Neural crest cell (in vitro differentiated cells): ENCODE results near the gene GMDS. TPM values are rescaled to one million over a fixed set of nuclear protein-coding genes. Genes with fewer than 3 reads are reported as not detected.
A peak's percentile ranks its signal among the peaks of the same experiment; 100 is the strongest.

Experiments
- DNase-seq: peaks from one replicate; pipeline ENCODE4 v3.0.0; 2021; ENCODE audit warnings: low read depth, mixed read lengths, low spot score
- H3K27ac Mint-ChIP-seq: one replicate; pipeline ENCODE4 v1.8.0; 2021; ENCODE audit warnings: mild to moderate bottlenecking, mixed read lengths; ENCODE audit not compliant: unreplicated experiment
- H3K27me3 Mint-ChIP-seq: 2 replicates; pipeline ENCODE4 v1.8.0; 2021; ENCODE audit warnings: low read depth, mild to moderate bottlenecking, mixed read lengths
- H3K36me3 Mint-ChIP-seq: 2 replicates; pipeline ENCODE4 v1.8.0; 2021; ENCODE audit warnings: low read depth, mild to moderate bottlenecking, mixed read lengths
- H3K4me1 Mint-ChIP-seq: 2 replicates; pipeline ENCODE4 v1.8.0; 2021; ENCODE audit warnings: mixed read lengths
- H3K4me3 Mint-ChIP-seq: one replicate; pipeline ENCODE4 v1.8.0; 2021; ENCODE audit warnings: mild to moderate bottlenecking, mixed read lengths
- H3K9me3 Mint-ChIP-seq: 2 replicates; pipeline ENCODE4 v1.8.0; 2021; ENCODE audit warnings: mixed read lengths
- long read RNA-seq: library from polyadenylated mRNA; unstranded; transcript quantifications from one replicate; pipeline ENCODE4 v2.0.0, GENCODE V29; 2020
- total RNA-seq: library from RNA; stranded (reverse); gene quantifications from 2 replicates; pipeline ENCODE4 v1.2.1, GENCODE V29; 2021
- TF ChIP-seq, protein P1 (sequence below): fragments of 200-600 bp; sonication (generic); conservative IDR thresholded peaks from 2 replicates; pipeline ENCODE4 v1.5.0; 2021; ENCODE audit warnings: antibody characterized with exemption, mild to moderate bottlenecking

GMDS gene
- 13.2 and 16.1 TPM in 2 replicates for total RNA-seq
- long read RNA-seq, partial matches to known transcripts: 3 of 6 reads
- long read RNA-seq, other reads (novel, unspliced or antisense): 1 of 6 reads

DNA sequence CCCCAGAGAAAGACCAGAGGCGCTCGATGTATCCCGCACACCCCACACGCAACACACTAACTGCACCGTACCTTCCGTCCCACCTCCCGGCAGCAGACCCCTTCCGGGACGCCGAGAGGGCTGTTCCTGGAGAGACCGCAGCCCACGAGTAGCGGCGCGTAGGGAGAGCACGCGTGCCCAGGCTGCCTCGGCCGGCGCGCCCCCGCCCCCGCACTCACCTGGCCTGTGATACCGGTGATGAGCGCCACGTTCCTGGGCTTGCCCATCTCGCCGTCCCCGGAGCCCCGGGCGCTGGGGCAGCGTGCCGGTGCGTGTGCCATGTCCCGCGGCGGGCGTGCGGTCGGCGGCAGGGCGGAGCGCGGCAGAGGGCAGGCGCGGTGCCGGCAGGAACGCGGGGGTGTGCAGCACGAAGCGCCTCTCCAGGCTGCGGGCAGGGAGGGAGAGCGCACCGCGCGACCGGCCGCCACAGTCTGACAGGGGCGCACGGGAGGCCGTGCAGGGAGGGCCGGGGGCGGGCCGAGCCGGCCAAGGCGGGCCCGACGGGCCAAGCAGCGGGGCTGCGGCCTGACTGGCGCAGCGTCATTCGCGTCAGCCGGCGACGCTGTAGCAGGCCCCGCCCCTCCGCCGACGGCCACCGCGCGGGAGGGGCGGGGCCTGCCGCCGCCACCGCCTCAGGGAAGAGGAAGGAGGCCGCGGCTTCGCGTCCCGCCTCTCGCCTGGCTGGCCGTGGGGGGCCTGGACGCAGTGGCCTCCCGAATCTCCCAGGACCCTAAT, at the start of gene GMDS:
TSS of gene GMDS (minus strand) at position 503 of the 774 bp plus-strand sequence.
- no peaks in the 10 kb centered on the region for H3K9me3 Mint-ChIP-seq
- H3K4me1 Mint-ChIP-seq: peaks cover 20% of the 10 kb centered on the region
- peaks cover 10% of the 10 kb centered on the region for H3K27me3 Mint-ChIP-seq
- H3K27ac Mint-ChIP-seq: peak within 1 kb of the TSS; percentile 91
- DNase-seq: peak; percentile 70
- H3K4me3 Mint-ChIP-seq: peak within 1 kb of the TSS; percentile 94
- no peaks in the 10 kb centered on the region for H3K36me3 Mint-ChIP-seq
- TF ChIP-seq, protein P1, sequence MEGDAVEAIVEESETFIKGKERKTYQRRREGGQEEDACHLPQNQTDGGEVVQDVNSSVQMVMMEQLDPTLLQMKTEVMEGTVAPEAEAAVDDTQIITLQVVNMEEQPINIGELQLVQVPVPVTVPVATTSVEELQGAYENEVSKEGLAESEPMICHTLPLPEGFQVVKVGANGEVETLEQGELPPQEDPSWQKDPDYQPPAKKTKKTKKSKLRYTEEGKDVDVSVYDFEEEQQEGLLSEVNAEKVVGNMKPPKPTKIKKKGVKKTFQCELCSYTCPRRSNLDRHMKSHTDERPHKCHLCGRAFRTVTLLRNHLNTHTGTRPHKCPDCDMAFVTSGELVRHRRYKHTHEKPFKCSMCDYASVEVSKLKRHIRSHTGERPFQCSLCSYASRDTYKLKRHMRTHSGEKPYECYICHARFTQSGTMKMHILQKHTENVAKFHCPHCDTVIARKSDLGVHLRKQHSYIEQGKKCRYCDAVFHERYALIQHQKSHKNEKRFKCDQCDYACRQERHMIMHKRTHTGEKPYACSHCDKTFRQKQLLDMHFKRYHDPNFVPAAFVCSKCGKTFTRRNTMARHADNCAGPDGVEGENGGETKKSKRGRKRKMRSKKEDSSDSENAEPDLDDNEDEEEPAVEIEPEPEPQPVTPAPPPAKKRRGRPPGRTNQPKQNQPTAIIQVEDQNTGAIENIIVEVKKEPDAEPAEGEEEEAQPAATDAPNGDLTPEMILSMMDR: no peak

DNA sequence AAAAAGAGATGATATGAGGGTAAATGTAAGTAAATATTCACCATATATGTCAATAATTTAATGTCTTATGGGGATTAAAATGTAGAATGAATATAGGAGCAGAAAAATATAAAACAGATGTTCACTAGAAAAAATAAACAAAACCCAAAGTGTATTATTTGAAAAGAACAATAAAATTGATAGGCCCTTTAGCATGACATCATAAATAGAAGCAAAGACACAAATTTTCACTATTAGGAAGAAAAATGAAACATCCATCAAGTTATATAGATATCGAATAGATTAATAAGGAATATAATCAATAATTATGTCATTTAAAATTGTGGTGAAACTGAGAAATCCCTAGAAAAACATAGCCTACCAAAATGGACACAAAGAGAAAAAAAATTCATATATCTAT, 40.1 kb upstream of the GMDS start:
- Mint-ChIP-seq H3K4me3 (no peak overlapping the region), H3K27me3 (peaks cover 5% of the 10 kb centered on the region), H3K9me3 (peaks cover 25% of the 10 kb centered on the region), H3K36me3 (peaks cover 61% of the 10 kb centered on the region), H3K4me1 (no peaks in the 10 kb centered on the region), H3K27ac (no peak overlapping the region)
- TF ChIP-seq, protein P1: no peak
- DNase-seq: no peak

DNA sequence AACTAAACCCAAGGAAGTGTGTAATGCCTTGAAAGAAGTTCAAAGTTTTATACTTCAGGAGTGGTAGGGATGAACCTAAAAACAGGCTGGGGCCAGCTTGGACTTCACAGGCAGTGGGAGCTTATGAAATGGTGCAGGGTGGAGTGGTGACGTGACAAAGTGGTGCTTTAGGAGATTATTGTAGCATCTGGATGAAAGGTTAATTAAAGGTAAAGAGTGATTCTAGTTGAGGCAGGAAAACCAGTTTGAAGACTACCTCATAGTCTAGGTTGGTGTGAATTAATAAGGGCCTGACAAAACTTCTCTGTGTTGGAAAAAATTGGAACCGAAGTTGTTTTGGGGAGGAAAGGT, 30.5 kb upstream of the GMDS start:
- TF ChIP-seq, protein P1: no peak
- H3K36me3 Mint-ChIP-seq: peaks cover 49% of the 10 kb centered on the region
- H3K4me1 Mint-ChIP-seq: no peaks in the 10 kb centered on the region
- H3K4me3 Mint-ChIP-seq: no peak overlapping the region
- no peaks in the 10 kb centered on the region for H3K27me3 Mint-ChIP-seq
- no peak for DNase-seq
- H3K9me3 Mint-ChIP-seq: peaks cover 21% of the 10 kb centered on the region
- H3K27ac Mint-ChIP-seq: no peak overlapping the region

DNA sequence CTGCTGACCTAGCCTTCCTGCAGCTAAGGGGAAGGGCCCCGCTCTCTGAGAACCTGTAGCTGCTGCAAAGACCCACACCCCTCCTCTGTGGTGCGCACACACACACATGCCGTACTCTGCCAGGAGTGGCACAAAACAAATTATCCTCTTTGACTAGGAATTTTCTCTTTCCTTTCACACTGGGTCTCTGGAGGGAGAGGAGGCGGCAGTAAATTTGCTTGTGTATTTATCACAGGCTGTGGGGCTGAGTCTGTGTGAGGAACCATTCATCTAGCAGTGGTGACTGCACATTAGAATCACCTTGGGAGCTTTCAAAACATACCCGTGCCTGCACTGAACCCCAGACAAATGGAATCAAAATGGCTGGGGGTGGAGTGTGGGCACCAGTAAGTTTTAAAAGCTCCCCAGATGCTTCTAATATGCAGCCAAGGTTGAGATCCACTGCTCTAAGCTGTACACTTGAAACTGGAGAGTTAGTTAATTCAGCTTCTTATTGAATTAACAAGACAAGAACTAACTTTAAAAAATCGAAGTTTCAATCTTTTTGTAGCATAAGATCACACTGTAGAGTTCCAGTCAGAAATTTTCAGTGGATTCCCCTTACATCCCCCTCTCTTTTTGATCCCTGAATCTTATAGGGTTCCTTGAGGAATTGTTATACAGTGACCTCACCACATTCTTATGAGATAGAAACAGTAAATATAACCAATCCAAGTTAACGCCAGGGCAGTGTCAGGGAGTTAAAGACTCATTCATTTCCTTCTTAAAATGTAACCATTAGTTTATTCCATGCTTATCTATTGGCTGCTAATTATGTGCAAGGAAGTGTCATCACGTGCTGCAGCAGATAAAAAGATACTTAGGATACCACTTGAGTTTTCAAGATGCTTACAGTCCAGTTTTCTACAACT, 29.8 kb upstream of the GMDS start:
- H3K27ac Mint-ChIP-seq: no peak overlapping the region
- TF ChIP-seq, protein P1: no peak

DNA sequence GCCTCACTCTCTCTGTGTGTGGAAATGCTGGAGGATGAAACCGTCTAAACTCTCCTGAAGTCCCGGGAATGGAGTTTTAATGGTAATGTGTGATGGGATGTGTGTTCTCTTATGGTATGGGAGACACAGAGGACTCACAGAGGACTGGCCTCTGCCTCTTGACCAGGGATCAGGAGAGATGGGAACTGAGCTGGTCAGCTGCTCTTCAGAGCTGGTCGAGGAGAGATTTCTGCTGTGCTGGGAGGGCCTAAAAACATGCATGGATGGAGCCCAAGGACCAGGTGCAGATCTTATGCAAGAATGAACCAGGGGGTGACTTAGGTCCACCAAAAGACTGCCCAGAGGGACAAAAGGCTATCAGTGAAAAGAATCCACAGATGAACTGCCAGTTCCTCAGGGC, 27.3 kb upstream of the GMDS start:
- Mint-ChIP-seq H3K4me1 (no peaks in the 10 kb centered on the region), H3K27ac (no peak overlapping the region), H3K9me3 (peaks cover 2% of the 10 kb centered on the region), H3K27me3 (no peaks in the 10 kb centered on the region), H3K4me3 (no peak overlapping the region), H3K36me3 (peaks cover 36% of the 10 kb centered on the region)
- DNase-seq: no peak
- TF ChIP-seq, protein P1: no peak

More for the DNA sequence above, 29.8 kb upstream of the GMDS start:
- no peaks in the 10 kb centered on the region for H3K27me3 Mint-ChIP-seq
- peaks cover 16% of the 10 kb centered on the region for H3K9me3 Mint-ChIP-seq
- peaks cover 47% of the 10 kb centered on the region for H3K36me3 Mint-ChIP-seq
- H3K4me3 Mint-ChIP-seq: no peak overlapping the region
- no peak for DNase-seq
- no peaks in the 10 kb centered on the region for H3K4me1 Mint-ChIP-seq
